Gastrocnemius medialis (tissue), 4 donors: ENCODE measurements around the gene KRT77. TPM values are rescaled to one million over a fixed set of nuclear protein-coding genes. Genes with fewer than 3 reads are reported as not detected.
A peak's percentile ranks its signal among the peaks of the same experiment; 100 is the strongest.

ENCODE experiments used
- ATAC-seq, 2 donors: fragments of 150-250 bp; one replicate each; pipeline ENCODE4 v1.9.1; 2016
- DNase-seq, 2 donors: peaks; one replicate each; pipeline ENCODE4 v3.0.0-alpha.2; 2019
- H3K27ac ChIP-seq, 4 donors: fragments of 200-600 bp; sonication (generic); 1 replicate in 1 of 4; 2 replicates in 3 of 4; pipeline ENCODE4 v1.5.1; 2016 to 2018; ENCODE audit warnings: mild to moderate bottlenecking in 2 of 4, moderate library complexity in 1 of 4
- H3K27me3 ChIP-seq, 3 donors: fragments of 200-600 bp; sonication (generic) in 2 of 3; 1 replicate in 1 of 3; 2 replicates in 2 of 3; pipeline versions ENCODE4 v1.5.1 to v1.6.0; 2016 to 2019; ENCODE audit warnings: mild to moderate bottlenecking in 1 of 3, moderate library complexity in 1 of 3
- H3K36me3 ChIP-seq, 2 donors: fragments of 200-600 bp; sonication (generic) in 1 of 2; one replicate each; pipeline ENCODE4 v1.5.1; 2017 to 2018
- H3K4me1 ChIP-seq, 2 donors: fragments of 200-600 bp; sonication (generic) in 1 of 2; one replicate each; pipeline ENCODE4 v1.5.1; 2016 to 2017; ENCODE audit warnings: mild to moderate bottlenecking in 2 of 2
- H3K4me3 ChIP-seq, 4 donors: fragments of 200-600 bp; sonication (generic) in 3 of 4; 1 replicate in 1 of 4; 2 replicates in 3 of 4; pipeline ENCODE4 v1.5.1; 2016 to 2019; ENCODE audit warnings: mild to moderate bottlenecking in 2 of 4
- H3K9me3 ChIP-seq, 3 donors: fragments of 200-600 bp; sonication (generic) in 2 of 3; 1 replicate in 1 of 3; 2 replicates in 2 of 3; pipeline ENCODE4 v1.5.1; 2016 to 2019
- CTCF ChIP-seq, 5 experiments: fragments of 450-650 bp in 3 of 5; fragments of 200-600 bp in 2 of 5; sonication (generic) in 2 of 5; IDR thresholded peaks in 4 of 5; conservative IDR thresholded peaks in 1 of 5; 1 replicate in 4 of 5; 2 replicates in 1 of 5; pipeline ENCODE4 v1.5.1; 2016 to 2019; ENCODE audit warnings: antibody characterized with exemption in 5 of 5, mild to moderate bottlenecking in 3 of 5, moderate library complexity in 3 of 5
- POLR2A ChIP-seq, 2 donors: fragments of 450-650 bp; IDR thresholded peaks; one replicate each; pipeline ENCODE4 v1.6.1; 2017; ENCODE audit warnings: antibody characterized with exemption in 2 of 2, mild to moderate bottlenecking in 2 of 2, moderate library complexity in 2 of 2
- in situ Hi-C, 4 donors: fragments of 200-750 bp; cut with MboI; loops; one replicate each; pipeline versions ENCODE4 v1.15.0 to v1.8.0; 2017; ENCODE audit warnings: low sequenced_read_pairs in 4 of 4
- intact Hi-C: fragments of 100-400 bp; cut with DNase I; formaldehyde crosslinking; loops from one replicate; pipeline ENCODE4 v1.15.1; 2023; ENCODE audit warnings: low total_unique reads
- total RNA-seq, 4 donors: library from RNA; depleted of rRNA; stranded (reverse); fragments of >200 nt; gene quantifications; one replicate each; pipeline versions ENCODE4 v1.1.0 to v1.2.3, GENCODE V29; 2016

KRT77 gene
- total RNA-seq, 4 donors from 2014 or later, result not detected

DNA sequence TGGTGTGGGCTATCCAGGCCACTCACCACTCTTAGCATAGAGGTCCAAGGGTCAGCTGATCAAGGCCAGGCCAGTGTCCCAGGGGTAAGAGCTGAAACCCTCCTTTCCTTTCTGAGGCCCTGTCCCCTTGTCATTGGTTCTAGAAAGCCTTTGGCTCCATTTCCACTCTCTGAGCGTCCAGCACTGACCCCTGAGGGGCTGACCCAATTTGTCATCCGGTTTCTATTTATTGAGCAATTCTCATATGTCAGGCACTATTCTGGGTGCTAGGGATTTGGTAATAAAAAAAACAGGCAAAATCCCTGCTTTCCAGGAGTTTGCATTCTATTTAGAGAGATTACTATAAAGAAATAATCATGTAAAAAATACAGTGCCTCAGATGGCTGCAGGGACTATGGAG, 3.4 kb downstream of the KRT77 start:
- intact Hi-C loops (no loop called here), in situ Hi-C loops (no loop called here)
- peak in 1 of 2 donors; percentile 56 for ATAC-seq
- Histone ChIP-seq H3K27me3 (peaks cover 0 to 6% (median 3%) of the 10 kb centered on the region in 3 donors), H3K36me3 (no peaks in the 10 kb centered on the region), H3K4me1 (no peaks in the 10 kb centered on the region), H3K27ac (no peak overlapping the region), H3K4me3 (no peak overlapping the region), H3K9me3 (no peaks in the 10 kb centered on the region)
- TF ChIP-seq CTCF (IDR thresholded peaks at IDR 0.05 in 4 of 5, conservative IDR thresholded peaks at IDR 0.05 in 1 of 5) (no peak), POLR2A (IDR thresholded peaks at IDR 0.05) (no peak)
- DNase-seq, result peak in 1 of 2 donors; percentile 18

GRCh38 chr12:52699373-52699772, 4.0 kb downstream of the KRT77 start:
- intact Hi-C loops (no loop called here), in situ Hi-C loops (no loop called here)
- Histone ChIP-seq H3K4me1 (no peaks in the 10 kb centered on the region), H3K4me3 (no peak overlapping the region), H3K27me3 (peaks cover 0 to 6% (median 3%) of the 10 kb centered on the region in 3 donors), H3K27ac (no peak overlapping the region), H3K36me3 (no peaks in the 10 kb centered on the region), H3K9me3 (no peaks in the 10 kb centered on the region)
- no peak for DNase-seq
- no peak for ATAC-seq
- TF ChIP-seq CTCF (IDR thresholded peaks at IDR 0.05 in 4 of 5, conservative IDR thresholded peaks at IDR 0.05 in 1 of 5), result no peak
- TF ChIP-seq POLR2A (IDR thresholded peaks at IDR 0.05), result no peak

DNA sequence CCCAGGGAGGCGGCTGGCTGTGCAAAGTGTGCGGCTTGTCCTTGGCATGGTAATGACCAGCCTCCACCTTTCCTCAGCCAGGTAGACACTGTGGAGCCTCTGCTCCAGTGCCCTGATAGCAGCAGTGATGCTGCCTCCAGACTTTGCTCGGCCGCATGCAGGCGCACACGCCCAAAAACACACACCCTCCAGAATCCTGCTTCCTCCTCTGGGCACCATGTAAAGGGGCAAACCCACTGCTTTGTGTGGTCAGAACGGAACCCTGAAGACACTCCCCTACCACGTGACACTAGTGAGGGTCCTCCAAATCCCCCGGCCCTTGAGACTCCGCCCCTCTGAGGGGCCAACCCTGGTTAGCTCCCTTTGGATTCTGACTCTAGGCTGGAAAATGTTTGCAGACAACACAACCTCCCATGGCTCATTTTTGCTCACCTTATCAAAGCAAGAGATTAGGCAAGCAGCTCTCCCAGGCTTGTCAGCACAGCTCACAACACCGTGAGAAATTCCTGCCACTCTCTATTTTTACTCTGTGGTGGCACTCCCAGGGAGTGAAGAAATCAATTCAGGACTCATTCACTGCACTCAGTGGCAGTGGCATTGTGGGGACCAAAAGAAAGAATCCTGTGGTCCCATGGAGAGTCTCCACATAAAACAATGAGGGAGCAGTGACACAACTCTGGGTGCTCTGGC, 4.5 kb downstream of the KRT77 start:
- intact Hi-C loops, result no loop called here
- no peak for DNase-seq
- Histone ChIP-seq H3K27ac (no peak overlapping the region), H3K36me3 (no peaks in the 10 kb centered on the region), H3K9me3 (no peaks in the 10 kb centered on the region), H3K4me1 (no peaks in the 10 kb centered on the region), H3K27me3 (peaks cover 0 to 6% (median 3%) of the 10 kb centered on the region in 3 donors), H3K4me3 (no peak overlapping the region)
- in situ Hi-C loops, result no loop called here
- TF ChIP-seq CTCF (IDR thresholded peaks at IDR 0.05 in 4 of 5, conservative IDR thresholded peaks at IDR 0.05 in 1 of 5), result no peak
- TF ChIP-seq POLR2A (IDR thresholded peaks at IDR 0.05), result no peak
- ATAC-seq, result no peak

- in situ Hi-C loops (no loop called here), intact Hi-C loops (no loop called here)
- no peaks in the 10 kb centered on the region for H3K36me3 ChIP-seq
- peaks cover 7 to 9% (median 9%) of the 10 kb centered on the region in 3 donors for H3K27me3 ChIP-seq
- ATAC-seq (no peak), DNase-seq (no peak)
- no peak overlapping the region for H3K4me3 ChIP-seq
- H3K4me1 ChIP-seq, result no peaks in the 10 kb centered on the region
- TF ChIP-seq POLR2A (IDR thresholded peaks at IDR 0.05) (no peak), CTCF (IDR thresholded peaks at IDR 0.05 in 4 of 5, conservative IDR thresholded peaks at IDR 0.05 in 1 of 5) (no peak)
- H3K27ac ChIP-seq, result no peak overlapping the region
- no peaks in the 10 kb centered on the region for H3K9me3 ChIP-seq
Observed at GRCh38 chr12:52697058-52697582, 6.2 kb downstream of the KRT77 start.
